Coronary artery (tissue), 2 donors: ENCODE results near the gene HOXB2.
"Not testable (repeated sequence)": the region's sequence is repeated elsewhere in the genome, so short reads cannot be mapped to it uniquely, and the experiment has no call there.

ENCODE experiments used
- DNase-seq: peaks from one replicate; pipeline ENCODE4 v3.0.0-alpha.2; 2017; ENCODE audit warnings: low spot score
- H3K27ac ChIP-seq, 2 donors: fragments of 200-600 bp; sonication (generic); one replicate each; pipeline ENCODE4 v1.5.1; 2016 to 2019
- H3K4me3 ChIP-seq: fragments of 200-600 bp; sonication (generic); 2 replicates; pipeline ENCODE4 v1.5.1; 2016; ENCODE audit warnings: mild to moderate bottlenecking, moderate library complexity
- TF ChIP-seq, protein P1 (sequence below): fragments of 200-600 bp; sonication (generic); IDR thresholded peaks from one replicate; pipeline ENCODE4 v1.5.1; 2019; ENCODE audit warnings: antibody characterized with exemption

The HOXB2 gene

DNA sequence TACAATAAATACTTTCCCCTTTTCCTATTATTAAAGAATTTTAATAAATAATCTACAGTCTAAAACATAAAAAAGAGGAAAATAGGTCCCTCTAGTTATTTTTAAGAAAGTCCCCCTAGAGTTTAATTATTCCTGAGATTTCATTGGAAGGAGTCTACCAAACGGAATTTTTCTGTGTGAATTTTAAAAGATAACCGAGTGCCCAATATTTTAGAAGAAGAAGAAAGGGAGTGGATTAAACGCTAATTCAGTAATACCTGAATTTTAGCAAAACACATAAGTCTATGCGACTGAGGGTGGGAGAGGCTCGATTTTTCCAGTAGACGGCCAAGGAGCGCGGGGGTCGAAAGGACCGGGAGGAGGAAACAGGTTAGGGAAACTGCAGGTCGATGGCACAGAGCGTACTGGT is 2.2 kb downstream of the HOXB2 start:
- DNase-seq, result no peak
- H3K27ac ChIP-seq, result peak overlapping the region; percentile 89 to 97

DNA sequence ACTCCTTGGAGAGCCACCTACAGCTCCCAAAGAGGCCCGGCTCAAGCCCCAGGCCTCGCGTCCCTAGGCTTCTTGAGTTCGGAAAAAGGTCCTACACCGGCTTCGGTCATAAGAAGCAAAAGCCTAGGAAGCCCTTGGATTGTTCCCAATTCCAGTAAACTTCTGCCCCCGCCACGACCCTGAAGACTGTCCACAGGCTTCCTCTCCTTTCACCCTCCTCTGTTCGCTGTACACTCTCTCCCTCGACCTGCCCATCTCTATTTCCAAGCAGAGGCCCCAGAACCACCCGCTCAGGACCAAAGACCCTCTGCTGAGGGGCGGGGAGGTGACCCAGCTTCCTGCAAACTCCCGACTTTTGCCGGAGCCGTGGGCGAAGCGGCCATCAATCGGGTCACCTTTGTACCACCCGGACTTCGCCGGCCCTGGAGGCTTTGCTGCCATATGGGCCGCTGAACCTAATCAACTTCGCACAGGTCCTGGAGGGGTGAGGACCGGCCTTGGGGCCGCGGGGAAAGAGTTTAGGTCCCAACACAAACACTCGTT is 2.7 kb downstream of the HOXB2 start:
- Histone ChIP-seq H3K27ac (peak overlapping the region; percentile 89 to 93), H3K4me3 (peak overlapping the region; percentile 87)
- DNase-seq, result no peak
- TF ChIP-seq, protein P1, sequence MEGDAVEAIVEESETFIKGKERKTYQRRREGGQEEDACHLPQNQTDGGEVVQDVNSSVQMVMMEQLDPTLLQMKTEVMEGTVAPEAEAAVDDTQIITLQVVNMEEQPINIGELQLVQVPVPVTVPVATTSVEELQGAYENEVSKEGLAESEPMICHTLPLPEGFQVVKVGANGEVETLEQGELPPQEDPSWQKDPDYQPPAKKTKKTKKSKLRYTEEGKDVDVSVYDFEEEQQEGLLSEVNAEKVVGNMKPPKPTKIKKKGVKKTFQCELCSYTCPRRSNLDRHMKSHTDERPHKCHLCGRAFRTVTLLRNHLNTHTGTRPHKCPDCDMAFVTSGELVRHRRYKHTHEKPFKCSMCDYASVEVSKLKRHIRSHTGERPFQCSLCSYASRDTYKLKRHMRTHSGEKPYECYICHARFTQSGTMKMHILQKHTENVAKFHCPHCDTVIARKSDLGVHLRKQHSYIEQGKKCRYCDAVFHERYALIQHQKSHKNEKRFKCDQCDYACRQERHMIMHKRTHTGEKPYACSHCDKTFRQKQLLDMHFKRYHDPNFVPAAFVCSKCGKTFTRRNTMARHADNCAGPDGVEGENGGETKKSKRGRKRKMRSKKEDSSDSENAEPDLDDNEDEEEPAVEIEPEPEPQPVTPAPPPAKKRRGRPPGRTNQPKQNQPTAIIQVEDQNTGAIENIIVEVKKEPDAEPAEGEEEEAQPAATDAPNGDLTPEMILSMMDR, result no peak

More for the DNA sequence above, 2.2 kb downstream of the HOXB2 start:
- H3K4me3 ChIP-seq, result peak overlapping the region; percentile 87
- TF ChIP-seq, protein P1, result no peak

DNA sequence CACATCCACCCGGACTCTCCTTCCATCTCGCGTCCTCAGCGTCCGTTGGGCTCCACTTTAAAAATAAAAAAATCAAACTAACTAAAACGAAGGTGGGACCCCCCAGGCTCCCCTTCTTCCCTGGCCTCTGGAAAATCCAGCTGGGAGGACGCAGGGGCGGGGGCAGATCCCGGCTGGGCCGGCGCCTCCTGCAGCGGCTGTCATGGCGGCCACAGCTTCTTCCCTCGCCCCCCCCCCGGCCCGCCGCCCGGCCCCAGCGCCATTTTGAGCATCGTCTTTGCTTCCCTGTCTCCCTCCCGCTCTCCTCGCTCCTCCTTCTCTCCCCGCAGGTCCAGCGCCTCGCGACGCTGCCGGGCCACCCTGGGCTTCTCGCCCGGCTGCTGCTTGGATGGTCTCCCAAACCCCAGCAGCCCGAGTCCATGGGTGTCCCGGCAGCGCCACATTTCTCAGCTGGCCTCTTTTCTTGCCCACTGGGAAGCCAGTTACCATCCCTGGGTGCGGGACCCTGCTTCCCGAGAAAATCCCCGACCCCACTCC is 3.3 kb downstream of the HOXB2 start:
- TF ChIP-seq, protein P1, result no peak
- Histone ChIP-seq H3K4me3 (peak overlapping the region; percentile 87), H3K27ac (peak overlapping the region; percentile 89 to 93)
- peak; percentile 86 for DNase-seq

DNA sequence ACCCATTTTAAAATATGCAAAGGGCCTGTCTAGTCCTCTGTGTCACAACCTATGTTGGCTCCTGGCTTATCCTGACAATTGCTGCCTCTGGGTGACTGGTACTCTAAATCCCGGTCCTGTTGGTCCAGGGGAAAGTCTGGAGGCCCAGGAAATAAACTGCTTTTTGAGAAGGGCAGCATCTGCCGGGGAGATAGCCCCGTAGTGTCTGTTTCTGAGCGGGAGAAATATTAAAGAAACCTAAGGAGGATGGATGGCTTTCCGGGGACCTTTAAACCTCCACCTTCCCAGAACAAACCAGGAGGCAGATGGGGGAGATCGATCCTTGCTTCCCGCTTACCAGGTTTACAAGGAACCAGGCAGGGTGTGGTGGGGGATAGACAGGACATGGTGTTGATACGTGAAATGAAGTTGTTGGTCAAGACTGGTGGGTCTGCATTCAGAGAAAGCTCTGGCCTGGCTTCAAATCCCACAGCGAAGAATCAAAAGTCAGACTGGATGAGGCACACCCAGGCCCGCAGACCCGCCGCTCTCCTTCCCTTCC is 3.8 kb downstream of the HOXB2 start:
- no peak for DNase-seq
- TF ChIP-seq, protein P1, result no peak
- peak overlapping the region; percentile 87 for H3K4me3 ChIP-seq
- peak overlapping the region; percentile 89 to 93 for H3K27ac ChIP-seq

DNA sequence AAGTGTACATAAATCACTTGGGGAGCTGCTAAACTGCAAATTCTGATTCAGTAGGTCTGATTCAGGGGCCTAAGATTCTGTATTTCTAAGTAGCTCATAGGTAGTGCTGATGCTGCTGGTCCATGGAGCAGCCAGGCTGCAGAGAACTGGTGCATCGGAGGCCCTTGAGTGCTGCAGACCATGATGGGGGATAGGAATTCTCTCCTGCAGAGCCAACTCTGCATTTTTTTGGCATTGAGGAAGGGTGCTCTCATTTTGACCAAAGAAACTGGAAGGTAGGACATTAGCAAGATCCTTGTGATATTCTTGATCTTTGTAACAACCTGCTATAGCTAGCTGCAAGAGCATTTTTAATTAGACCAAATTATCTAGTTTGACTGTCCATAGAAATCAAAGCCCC is 4.7 kb downstream of the HOXB2 start:
- TF ChIP-seq, protein P1, result no peak
- DNase-seq, result no peak
- no peak overlapping the region for H3K27ac ChIP-seq
- H3K4me3 ChIP-seq, result no peak overlapping the region

DNA sequence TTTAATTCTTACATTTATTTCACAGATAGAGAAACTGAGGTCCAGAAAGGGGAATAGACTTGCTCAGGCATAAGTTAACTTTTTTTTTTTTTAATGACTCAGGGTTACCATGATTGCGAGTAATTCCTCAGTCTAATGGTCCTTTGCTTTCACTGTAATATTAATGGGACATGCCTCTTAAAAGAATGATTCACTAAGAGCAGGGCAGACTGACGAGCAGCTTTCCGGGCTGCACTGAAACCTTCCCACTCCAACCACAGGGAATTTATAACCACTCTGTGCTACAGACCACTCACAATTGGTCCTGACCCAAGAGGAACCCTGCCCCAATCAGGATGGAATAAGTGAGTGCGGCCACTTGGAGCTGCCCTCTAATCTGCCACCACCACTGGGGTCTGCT is 5.7 kb downstream of the HOXB2 start:
- DNase-seq, result no peak
- TF ChIP-seq, protein P1, result no peak
- Histone ChIP-seq H3K27ac (no peak overlapping the region), H3K4me3 (no peak overlapping the region)

DNA sequence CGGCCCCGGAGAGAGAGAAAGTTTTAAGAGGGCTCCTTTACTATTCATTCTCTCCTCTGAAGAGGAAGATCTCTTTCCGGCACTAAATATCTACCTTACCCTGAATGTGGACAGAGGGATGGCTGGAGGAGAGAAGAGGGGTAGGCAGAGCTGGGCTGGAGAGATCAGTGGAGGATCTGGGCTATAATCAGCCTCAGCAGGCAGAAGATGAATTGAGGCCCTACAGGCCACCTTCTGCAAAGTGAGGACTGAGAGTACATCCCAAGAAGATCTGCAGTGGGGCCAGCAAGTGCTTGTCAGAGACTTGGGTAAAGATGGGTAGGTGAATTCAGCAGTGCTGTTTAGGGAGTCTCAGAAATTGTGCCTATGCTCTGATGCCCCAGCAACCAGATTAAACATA is 7.6 kb downstream of the HOXB2 start:
- TF ChIP-seq, protein P1, result no peak

DNA sequence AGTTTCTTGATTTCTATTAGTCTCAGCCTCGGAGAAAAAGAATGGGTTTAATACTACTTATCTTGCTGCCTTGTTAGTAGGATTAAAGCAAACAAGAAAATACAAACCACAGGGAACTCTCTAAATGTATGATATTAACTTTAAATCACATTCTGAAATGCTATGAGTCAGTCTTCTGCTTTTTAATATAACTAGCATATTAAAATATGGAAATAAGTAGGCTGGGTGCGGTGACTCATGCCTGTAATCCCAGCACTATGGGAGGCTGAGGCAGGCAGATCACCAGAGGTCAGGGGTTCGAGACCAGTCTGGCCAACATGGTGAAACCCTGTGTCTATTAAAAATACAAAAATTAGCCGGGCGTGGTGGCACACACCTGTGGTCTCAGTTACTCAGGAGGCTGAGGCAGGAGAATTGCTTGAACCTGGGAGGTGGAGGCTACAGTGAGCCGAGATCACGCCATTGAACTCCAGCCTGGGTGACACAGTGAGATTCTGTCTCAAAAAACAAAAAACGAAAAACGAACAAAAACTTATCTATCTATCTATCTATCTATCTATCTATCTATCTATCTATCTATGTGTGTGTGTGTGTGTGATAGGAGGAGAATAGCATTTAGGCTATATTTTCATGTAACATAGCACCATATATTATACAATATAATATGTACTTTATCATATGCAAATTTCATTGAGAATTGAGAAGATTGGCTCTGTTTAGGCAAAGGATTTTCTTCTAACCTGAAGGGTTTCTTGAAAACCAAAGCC is 8.9 kb downstream of the HOXB2 start:
- H3K27ac ChIP-seq, H3K4me3 ChIP-seq, DNase-seq: not testable (repeated sequence)

More for the DNA sequence above, 7.6 kb downstream of the HOXB2 start:
- Histone ChIP-seq H3K4me3 (no peak overlapping the region), H3K27ac (no peak overlapping the region)
- DNase-seq, result no peak
